HepG2 (cell line): ENCODE measurements around the gene ORC4. TPM values are rescaled to one million over a fixed set of nuclear protein-coding genes. Genes with fewer than 3 reads are reported as not detected.

Experiments used
- AKAP8 ChIP-seq: sonication (generic); formaldehyde crosslinking; IDR thresholded peaks from 2 replicates; pipeline ENCODE4 v1.5.1; 2020; ENCODE audit warnings: mild to moderate bottlenecking, missing genetic modification reagents
- ARID5B ChIP-seq: IDR thresholded peaks from 2 replicates; pipeline ENCODE4 v1.4.0; 2020; ENCODE audit warnings: mild to moderate bottlenecking, missing genetic modification reagents
- ARNT ChIP-seq: fragments of 450-650 bp; IDR thresholded peaks from 2 replicates; pipeline ENCODE4 v1.6.1; 2017
- CBX2 ChIP-seq, 2 experiments: fragments of 200-600 bp in 1 of 2; sonication (generic); formaldehyde crosslinking in 1 of 2; IDR thresholded peaks; 2 replicates each; pipeline versions ENCODE4 v1.7.0 to v1.8.1; 2018 to 2022; ENCODE audit warnings: low read depth in 2 of 2, low read length in 1 of 2, mild to moderate bottlenecking in 1 of 2, missing genetic modification reagents in 1 of 2
- E2F2 ChIP-seq: sonication (generic); formaldehyde crosslinking; IDR thresholded peaks from 2 replicates; pipeline ENCODE4 v1.4.0; 2020; ENCODE audit warnings: missing genetic modification reagents, borderline replicate concordance
- GMEB1 ChIP-seq: sonication (generic); formaldehyde crosslinking; IDR thresholded peaks from 2 replicates; pipeline ENCODE4 v1.5.1; 2020; ENCODE audit warnings: missing genetic modification reagents, mild to moderate bottlenecking, borderline replicate concordance
- GTF3A ChIP-seq: sonication (generic); formaldehyde crosslinking; conservative IDR thresholded peaks from 2 replicates; pipeline ENCODE4 v1.4.0; 2020; ENCODE audit warnings: mild to moderate bottlenecking, missing genetic modification reagents
- HCFC1 ChIP-seq: fragments of 150-350 bp; IDR thresholded peaks from 2 replicates; pipeline ENCODE4 v1.6.1; 2014; ENCODE audit warnings: low read depth, low read length
- HMG20B ChIP-seq: conservative IDR thresholded peaks from 2 replicates; pipeline ENCODE4 v1.6.1; 2016; ENCODE audit warnings: missing genetic modification reagents, missing compliant biosample characterization
- KLF6 ChIP-seq: IDR thresholded peaks from 2 replicates; pipeline ENCODE4 v1.8.0; 2016; ENCODE audit warnings: missing biosample characterization, missing genetic modification reagents
- MTA3 ChIP-seq: sonication (generic); formaldehyde crosslinking; IDR thresholded peaks from 2 replicates; pipeline ENCODE4 v1.4.0; 2020; ENCODE audit warnings: missing genetic modification reagents
- NFYB ChIP-seq: sonication (generic); formaldehyde crosslinking; IDR thresholded peaks from 2 replicates; pipeline ENCODE4 v1.4.0; 2020; ENCODE audit warnings: missing genetic modification reagents
- RFX3 ChIP-seq: IDR thresholded peaks from 2 replicates; pipeline ENCODE4 v1.6.1; 2016; ENCODE audit warnings: missing biosample characterization, missing genetic modification reagents
- SMYD3 ChIP-seq: sonication (generic); formaldehyde crosslinking; IDR thresholded peaks from 2 replicates; pipeline ENCODE4 v1.8.1; 2023; ENCODE audit warnings: mild to moderate bottlenecking, missing genetic modification reagents
- ZBTB2 ChIP-seq: sonication (generic); formaldehyde crosslinking; IDR thresholded peaks from 2 replicates; pipeline ENCODE4 v1.8.0; 2022; ENCODE audit warnings: low read depth, missing genetic modification reagents
- ZFP90 ChIP-seq: sonication (generic); formaldehyde crosslinking; IDR thresholded peaks from 2 replicates; pipeline ENCODE4 v1.8.0; 2022; ENCODE audit warnings: missing genetic modification reagents, mild to moderate bottlenecking, inconsistent platforms, borderline replicate concordance
- ZHX1 ChIP-seq: sonication (generic); formaldehyde crosslinking; IDR thresholded peaks from 2 replicates; pipeline ENCODE4 v1.8.1; 2022; ENCODE audit warnings: low read depth, mild to moderate bottlenecking, missing genetic modification reagents
- ZNF234 ChIP-seq: sonication (generic); formaldehyde crosslinking; conservative IDR thresholded peaks from 2 replicates; pipeline ENCODE4 v1.5.1; 2020; ENCODE audit warnings: mild to moderate bottlenecking, missing genetic modification reagents
- polyA plus RNA-seq, 8 experiments: library from polyadenylated mRNA; depleted of rRNA in 3 of 8; stranded (reverse) in 7 of 8; unstranded in 1 of 8; fragments of >200 nt; fragmentation: Illumina TruSeq in 4 of 8; extraction: Trizol in 4 of 8; gene quantifications; 2 replicates each; pipeline versions ENCODE4 v1.2.1 to v1.2.3, GENCODE V29; 2011 to 2016; ENCODE audit warnings: low read depth in 4 of 8, missing spikeins in 1 of 8, mixed read lengths in 1 of 8; ENCODE audit not compliant: insufficient read depth in 1 of 8
- total RNA-seq, 5 experiments: library from RNA; depleted of rRNA; stranded (reverse); fragments of >200 nt; fragmentation: Illumina TruSeq; extraction: Trizol; gene quantifications; 2 replicates each; pipeline ENCODE4 v1.2.3, GENCODE V29; 2016; ENCODE audit warnings: low read depth in 1 of 5

Gene ORC4
- total and polyA plus RNA-seq, 2 of the 13 experiments (the other 11 are each of a cell fraction or from before 2014, with no cell fraction given), result 28.6 to 84.8 TPM

- peak; percentile 100 for TF ChIP-seq ARID5B (CRISPR knock-in tag)
- no peak for TF ChIP-seq GTF3A
- TF ChIP-seq CBX2 (IDR thresholded peaks at IDR 0.05; ENCODE audit: low read depth, low read length), result no peak
- TF ChIP-seq CBX2 (CRISPR knock-in tag; IDR thresholded peaks at IDR 0.05; ENCODE audit: low read depth), result no peak
- TF ChIP-seq HCFC1, result no peak
- TF ChIP-seq ZNF234 (CRISPR knock-in tag), result no peak
- TF ChIP-seq NFYB (CRISPR knock-in tag), result no peak
- TF ChIP-seq GMEB1 (CRISPR knock-in tag), result peak; percentile 47; the same call in 1 of the 2 replicates
- TF ChIP-seq MTA3 (CRISPR knock-in tag), result no peak
- no peak for TF ChIP-seq ARNT
- peak; percentile 79; the same call in 1 of the 2 replicates for TF ChIP-seq KLF6 (CRISPR knock-in tag)
- no peak for TF ChIP-seq ZBTB2 (CRISPR knock-in tag)
- no peak for TF ChIP-seq E2F2
- TF ChIP-seq ZFP90 (CRISPR knock-in tag), result no peak
- TF ChIP-seq HMG20B (CRISPR knock-in tag), result peak; percentile 93
- TF ChIP-seq AKAP8 (CRISPR knock-in tag), result no peak
- peak; percentile 18; the same call in 1 of the 2 replicates for TF ChIP-seq RFX3 (CRISPR knock-in tag)
- TF ChIP-seq ZHX1, result peak; percentile 82; the same call in 1 of the 2 replicates
- 0 out of 2 replicates have a peak, but pooled peaks have one; percentile 27 for TF ChIP-seq SMYD3 (CRISPR knock-in tag)
These were observed 93.4 kb downstream of the ORC4 start (continued) for GRCh38 chr2:147927053-147927588.
